HepG2 (cell line): ENCODE results near the gene PLPPR2. TPM values are rescaled to one million over a fixed set of nuclear protein-coding genes. Genes with fewer than 3 reads are reported as not detected.

Experiments used
- ATAC-seq: fragments of 200-7000 bp; cut with Tn5 transposase; 3 replicates; pipeline ENCODE4 v1.9.1; 2020; ENCODE audit warnings: mild to moderate bottlenecking, moderate library complexity
- BruUV-seq: library from RNA; stranded (reverse); fragments of 400-500 nt; replicated peaks from 2 replicates; lab custom pipeline; 2021; lab: Mats Ljungman, UMichigan
- CTCF ChIA-PET: fragments of 300-600 bp; formaldehyde crosslinking; extraction: SDS; loops from one replicate; lab custom pipeline; 2021; ENCODE audit warnings: low total read pairs, inconsistent platforms, low intra/inter-chr PET ratio; lab: Yijun Ruan, JAX
- POLR2A ChIA-PET: fragments of 350-600 bp; sonication (Branson Sonifier 250); formaldehyde crosslinking; loops from one replicate; lab custom pipeline; 2020; ENCODE audit warnings: antibody characterized with exemption, inconsistent platforms; lab: Yijun Ruan, JAX
- DNase-seq: peaks from one replicate; pipeline ENCODE4 v3.0.0-alpha.2; 2015; ENCODE audit warnings: low spot score
- FAIRE-seq: peaks from 3 replicates; lab custom pipeline; 2011; peaks lifted over from hg19 to GRCh38; lab: Jason Lieb, UNC
- H2AFZ ChIP-seq: one replicate; pipeline ENCODE4 v1.6.1; 2011; ENCODE audit warnings: low read length, inconsistent platforms
- H3K27ac ChIP-seq: fragments of 300-600 bp; 3 replicates; pipeline ENCODE4 v1.8.0; 2011; ENCODE audit warnings: mixed run types, mild to moderate bottlenecking, mixed read lengths, low read length, inconsistent platforms; ENCODE audit not compliant: insufficient read depth; ENCODE audit errors: extremely low read length
- H3K27me3 ChIP-seq, 2 experiments: fragments of 200-600 bp in 1 of 2; 2 replicates in 1 of 2; 3 replicates in 1 of 2; pipeline versions ENCODE4 v1.6.0 to v1.8.0; 2011; ENCODE audit warnings: low read length in 2 of 2, mild to moderate bottlenecking in 2 of 2, moderate library complexity in 2 of 2, inconsistent platforms in 1 of 2; ENCODE audit not compliant: insufficient read depth in 2 of 2, control insufficient read depth in 1 of 2
- H3K36me3 ChIP-seq, 2 experiments: fragments of 200-600 bp in 1 of 2; replicated peaks in 1 of 2; 2 replicates in 1 of 2; 3 replicates in 1 of 2; pipeline versions ENCODE4 v1.5.1 to v1.8.0; 2011; ENCODE audit warnings: low read length in 2 of 2, inconsistent platforms in 1 of 2; ENCODE audit not compliant: insufficient read depth in 2 of 2, control insufficient read depth in 1 of 2
- H3K4me1 ChIP-seq: 2 replicates; pipeline ENCODE4 v1.5.1; 2012; ENCODE audit warnings: low read length, inconsistent platforms; ENCODE audit not compliant: insufficient read depth
- H3K4me2 ChIP-seq: 2 replicates; pipeline ENCODE4 v1.6.0; 2011; ENCODE audit warnings: low read depth, low read length, inconsistent platforms
- H3K4me3 ChIP-seq, 3 experiments: fragments of 200-600 bp in 1 of 3; sonication (generic), shearing (Covaris generic) in 1 of 3; replicated peaks in 1 of 3; 2 replicates each; pipeline ENCODE4 v1.5.1; 2011 to 2016; ENCODE audit warnings: low read length in 3 of 3, inconsistent platforms in 2 of 3, low read depth in 2 of 3, mild to moderate bottlenecking in 2 of 3, control low read depth in 1 of 3, mixed read lengths in 1 of 3; ENCODE audit not compliant: insufficient read depth in 1 of 3
- H3K79me2 ChIP-seq: one replicate; pipeline ENCODE4 v1.6.1; 2011; ENCODE audit warnings: low read length, inconsistent platforms; ENCODE audit not compliant: insufficient read depth
- H3K9ac ChIP-seq: 2 replicates; pipeline ENCODE4 v1.6.0; 2011; ENCODE audit warnings: mild to moderate bottlenecking, low read depth, low read length, inconsistent platforms; ENCODE audit not compliant: insufficient read depth
- H3K9me3 ChIP-seq: 2 replicates; pipeline ENCODE4 v1.5.1; 2012; ENCODE audit warnings: mild to moderate bottlenecking, low read length
- H4K20me1 ChIP-seq: 2 replicates; pipeline ENCODE4 v1.6.0; 2011; ENCODE audit warnings: inconsistent platforms, mild to moderate bottlenecking, low read length, moderate library complexity; ENCODE audit not compliant: insufficient read depth
- AGO2 ChIP-seq: fragments of 200-400 bp; formaldehyde crosslinking; optimal IDR thresholded peaks from 2 replicates; pipeline ENCODE3; 2017; ENCODE audit warnings: mild to moderate bottlenecking, low read depth, low read length, moderate library complexity
- BORCS8-MEF2B ChIP-seq: sonication (generic); formaldehyde crosslinking; IDR thresholded peaks from 2 replicates; pipeline ENCODE4 v1.8.0; 2022; ENCODE audit warnings: mild to moderate bottlenecking, missing genetic modification reagents
- EED ChIP-seq: sonication (generic); formaldehyde crosslinking; IDR thresholded peaks from 2 replicates; pipeline ENCODE4 v1.5.0; 2020; ENCODE audit warnings: mild to moderate bottlenecking, missing genetic modification reagents
- FOXK2 ChIP-seq: fragments of 450-650 bp; IDR thresholded peaks from 2 replicates; pipeline ENCODE4 v1.6.1; 2016
- PAF1 ChIP-seq: IDR thresholded peaks from 2 replicates; pipeline ENCODE4 v1.6.1; 2016; ENCODE audit warnings: missing genetic modification reagents, missing compliant biosample characterization
- PRDM15 ChIP-seq: sonication (generic); formaldehyde crosslinking; IDR thresholded peaks from 2 replicates; pipeline ENCODE4 v1.4.0; 2020; ENCODE audit warnings: missing genetic modification reagents
- SMAD1 ChIP-seq: sonication (generic); formaldehyde crosslinking; IDR thresholded peaks from 2 replicates; pipeline ENCODE4 v1.4.0; 2020; ENCODE audit warnings: missing genetic modification reagents, low read depth, mild to moderate bottlenecking, borderline replicate concordance
- SUZ12 ChIP-seq: fragments of 150-350 bp; IDR thresholded peaks from 2 replicates; pipeline ENCODE4 v1.6.1; 2014; ENCODE audit warnings: low read depth, low read length
- TEAD2 ChIP-seq: sonication (generic); formaldehyde crosslinking; IDR thresholded peaks from 2 replicates; pipeline ENCODE4 v1.9.0; 2021; ENCODE audit warnings: missing genetic modification reagents
- ZHX2 ChIP-seq, 2 experiments: sonication (generic) in 1 of 2; formaldehyde crosslinking in 1 of 2; IDR thresholded peaks; 2 replicates each; pipeline versions ENCODE4 v1.6.1 to v1.9.0; 2014 to 2022; ENCODE audit warnings: antibody characterized with exemption in 1 of 2, borderline replicate concordance in 1 of 2, inconsistent platforms in 1 of 2, low read depth in 1 of 2, missing genetic modification reagents in 1 of 2
- ZNF329 ChIP-seq: sonication (generic); formaldehyde crosslinking; IDR thresholded peaks from 2 replicates; pipeline ENCODE4 v1.9.0; 2021; ENCODE audit warnings: low read depth, mild to moderate bottlenecking, missing genetic modification reagents
- ZNF383 ChIP-seq: sonication (generic); formaldehyde crosslinking; IDR thresholded peaks from 2 replicates; pipeline ENCODE4 v1.4.0; 2020; ENCODE audit warnings: missing genetic modification reagents, mild to moderate bottlenecking, borderline replicate concordance
- WGBS: methylation state at CpG from one replicate; pipeline ENCODE4 v1.1.6; 2017; ENCODE audit warnings: low lambda C conversion rate; 5-methylcytosine and 5-hydroxymethylcytosine counted together
- in situ Hi-C: cut with HindIII; loops from 2 replicates; pipeline ENCODE4 v1.10.0; 2017; ENCODE audit warnings: low pct_unique_long_range_greater_than_20kb; ENCODE audit not compliant: extremely low pct_ligation_motif_present
- intact Hi-C: fragments of 100-400 bp; cut with micrococcal nuclease; formaldehyde crosslinking; loops from one replicate; pipeline ENCODE4 v1.10.0; 2022; ENCODE audit not compliant: unreplicated experiment
- polyA plus RNA-seq, 8 experiments: library from polyadenylated mRNA; depleted of rRNA in 3 of 8; stranded (reverse) in 7 of 8; unstranded in 1 of 8; fragments of >200 nt; fragmentation: Illumina TruSeq in 4 of 8; extraction: Trizol in 4 of 8; gene quantifications; 2 replicates each; pipeline versions ENCODE4 v1.2.1 to v1.2.3, GENCODE V29; 2011 to 2016; ENCODE audit warnings: low read depth in 4 of 8, missing spikeins in 1 of 8, mixed read lengths in 1 of 8; ENCODE audit not compliant: insufficient read depth in 1 of 8
- total RNA-seq, 5 experiments: library from RNA; depleted of rRNA; stranded (reverse); fragments of >200 nt; fragmentation: Illumina TruSeq; extraction: Trizol; gene quantifications; 2 replicates each; pipeline ENCODE4 v1.2.3, GENCODE V29; 2016; ENCODE audit warnings: low read depth in 1 of 5
- TF ChIP-seq, protein P1 (sequence below): conservative IDR thresholded peaks from 2 replicates; pipeline ENCODE4 v1.6.1; 2018; ENCODE audit warnings: missing genetic modification reagents

The PLPPR2 gene
- total and polyA plus RNA-seq, 2 of the 13 experiments (the other 11 are each of a cell fraction or from before 2014, with no cell fraction given): 1.5 to 2.1 TPM

DNA sequence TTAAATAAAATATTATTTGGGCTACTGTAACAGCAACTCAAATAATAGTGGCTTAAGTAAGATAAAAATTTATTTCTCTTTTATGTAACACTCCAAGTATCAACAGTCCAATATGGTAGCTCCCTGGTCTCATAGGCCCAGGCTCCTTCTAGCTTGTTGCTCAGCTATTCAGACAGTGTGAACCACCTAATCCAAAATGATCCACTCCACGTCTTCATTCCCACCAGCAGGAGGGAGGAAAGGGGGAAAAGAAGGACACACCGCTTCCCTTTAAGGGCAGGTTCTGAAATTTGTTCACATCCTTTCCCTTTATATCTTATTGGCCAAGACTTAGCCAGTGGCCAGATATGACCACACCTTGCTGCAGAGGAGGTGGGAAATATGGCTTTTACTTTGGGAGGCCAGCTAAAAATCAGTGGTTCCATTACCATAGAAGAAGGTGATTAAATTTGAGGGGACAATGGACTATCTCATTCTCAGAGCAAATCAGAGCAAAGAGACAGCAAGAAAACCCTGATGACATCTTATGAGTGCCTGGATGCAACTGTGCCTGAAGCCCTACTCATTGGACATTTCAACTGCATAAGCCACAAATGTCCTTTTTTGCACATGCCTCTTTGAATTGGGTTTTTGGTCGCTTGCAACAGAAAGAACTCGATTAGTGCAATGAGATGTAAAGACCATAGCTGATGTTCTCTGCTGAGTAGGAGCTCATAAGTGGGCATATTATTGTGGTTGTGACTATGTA lies 35.9 kb downstream of the PLPPR2 start:
- H2AFZ ChIP-seq: no peak overlapping the region
- POLR2A ChIA-PET: interaction anchor here (1.2 to 1.4 kb wide), 2 partner anchors 10 to 16 kb away, joined by 3 to 6 read pairs; no protein-coding TSS in a partner anchor
- H3K4me2 ChIP-seq: no peak overlapping the region
- no peak overlapping the region for H3K27ac ChIP-seq
- peaks cover 26% of the 10 kb centered on the region for H3K4me1 ChIP-seq
- 33% methylated on average over 4 of the region's 4 CpGs for WGBS
- BruUV-seq: no TSS peak
- DNase-seq: no peak
- H3K79me2 ChIP-seq: no peaks in the 10 kb centered on the region
- H4K20me1 ChIP-seq: no peaks in the 10 kb centered on the region
- no peak for FAIRE-seq
- H3K9ac ChIP-seq: no peak overlapping the region
- in situ Hi-C loops: no loop called here
- no peak overlapping the region for H3K4me3 ChIP-seq
- no peaks in the 10 kb centered on the region for H3K36me3 ChIP-seq
- ATAC-seq: no peak
- intact Hi-C loops: no loop called here
- no peaks in the 10 kb centered on the region for H3K27me3 ChIP-seq
- no peaks in the 10 kb centered on the region for H3K9me3 ChIP-seq
- CTCF ChIA-PET: no interaction called here
- TF ChIP-seq ZNF329 (CRISPR knock-in tag) (peak; percentile 98), FOXK2 (no peak), ZHX2 (IDR thresholded peaks at IDR 0.05; ENCODE audit: low read depth) (no peak), ZHX2 (CRISPR knock-in tag; IDR thresholded peaks at IDR 0.05; ENCODE audit: borderline replicate concordance) (no peak), TEAD2 (no peak), PRDM15 (peak; percentile 96), EED (CRISPR knock-in tag) (no peak), AGO2 (no peak), SMAD1 (no peak), PAF1 (CRISPR knock-in tag) (no peak), ZNF383 (CRISPR knock-in tag) (peak; percentile 95; the same call in 1 of the 2 replicates), SUZ12 (no peak), BORCS8-MEF2B (CRISPR knock-in tag) (no peak)
- TF ChIP-seq, protein P1, sequence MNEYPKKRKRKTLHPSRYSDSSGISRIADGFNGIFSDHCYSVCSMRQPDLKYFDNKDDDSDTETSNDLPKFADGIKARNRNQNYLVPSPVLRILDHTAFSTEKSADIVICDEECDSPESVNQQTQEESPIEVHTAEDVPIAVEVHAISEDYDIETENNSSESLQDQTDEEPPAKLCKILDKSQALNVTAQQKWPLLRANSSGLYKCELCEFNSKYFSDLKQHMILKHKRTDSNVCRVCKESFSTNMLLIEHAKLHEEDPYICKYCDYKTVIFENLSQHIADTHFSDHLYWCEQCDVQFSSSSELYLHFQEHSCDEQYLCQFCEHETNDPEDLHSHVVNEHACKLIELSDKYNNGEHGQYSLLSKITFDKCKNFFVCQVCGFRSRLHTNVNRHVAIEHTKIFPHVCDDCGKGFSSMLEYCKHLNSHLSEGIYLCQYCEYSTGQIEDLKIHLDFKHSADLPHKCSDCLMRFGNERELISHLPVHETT (CRISPR knock-in tag): no peak
